ENCODE measurements around the gene HSPA14.

- TF ChIP-seq EZH2 (IDR thresholded peaks at IDR 0.05; ENCODE audit: borderline replicate concordance, insufficient read depth, low read length, poor library complexity, severe bottlenecking) (no peak), EP300 (conservative IDR thresholded peaks at IDR 0.05; ENCODE audit: poor library complexity, severe bottlenecking) (no peak), CTCF (IDR thresholded peaks at IDR 0.05; ENCODE audit: poor library complexity, severe bottlenecking) (no peak), RAD21 (conservative IDR thresholded peaks at IDR 0.05) (no peak), TAF1 (IDR thresholded peaks at IDR 0.05; ENCODE audit: low read depth) (no peak)
Measured at GRCh38 chr10:14821635-14822375, 16.3 kb upstream of the HSPA14 start.

Measured in neural cell (in vitro differentiated cells).